GM19025 (cell line): ENCODE measurements around the gene LCNL1.
"Not testable (repeated sequence)": the region's sequence is repeated elsewhere in the genome, so short reads cannot be mapped to it uniquely, and the experiment has no call there.

Source experiments
- ATAC-seq: cut with Tn5 transposase; IDR thresholded peaks from one replicate; pipeline ENCODE4 v1.9.1; 2021; ENCODE audit warnings: mild to moderate bottlenecking, low read depth, moderate library complexity; ENCODE audit not compliant: unreplicated experiment

LCNL1 gene

DNA sequence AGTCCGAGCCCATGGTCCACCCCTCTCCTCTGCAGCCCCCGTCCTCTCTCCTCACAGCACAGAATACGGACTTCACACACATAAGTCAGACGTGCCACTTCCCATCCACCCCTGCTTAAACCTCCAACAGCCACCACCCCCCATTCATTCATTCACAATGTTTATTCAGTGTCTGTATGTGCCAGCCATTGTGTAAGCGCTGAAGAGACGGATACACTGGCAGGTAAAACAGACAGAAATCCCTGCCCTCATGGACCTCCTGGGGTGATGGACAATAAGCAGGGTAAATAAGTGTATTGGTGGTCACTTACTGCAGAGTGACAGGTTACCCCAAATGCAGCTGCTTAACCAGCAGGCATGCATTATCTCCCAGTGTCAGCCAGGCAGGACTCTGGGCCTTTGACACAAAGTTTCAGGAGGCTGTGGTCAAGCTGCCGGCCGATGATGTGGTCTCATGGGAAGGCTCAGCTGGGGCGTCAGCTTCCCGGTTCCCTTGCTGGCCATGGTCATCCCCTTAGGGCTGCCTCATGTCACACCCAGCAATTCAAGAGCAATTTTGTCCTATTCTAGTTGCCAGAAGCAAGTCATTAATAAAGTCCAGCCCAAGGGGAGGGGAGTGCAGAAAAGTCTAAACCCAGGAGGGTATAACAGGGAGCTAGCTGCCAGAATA is 7.6 kb downstream of the LCNL1 start:
- ATAC-seq, result no peak

DNA sequence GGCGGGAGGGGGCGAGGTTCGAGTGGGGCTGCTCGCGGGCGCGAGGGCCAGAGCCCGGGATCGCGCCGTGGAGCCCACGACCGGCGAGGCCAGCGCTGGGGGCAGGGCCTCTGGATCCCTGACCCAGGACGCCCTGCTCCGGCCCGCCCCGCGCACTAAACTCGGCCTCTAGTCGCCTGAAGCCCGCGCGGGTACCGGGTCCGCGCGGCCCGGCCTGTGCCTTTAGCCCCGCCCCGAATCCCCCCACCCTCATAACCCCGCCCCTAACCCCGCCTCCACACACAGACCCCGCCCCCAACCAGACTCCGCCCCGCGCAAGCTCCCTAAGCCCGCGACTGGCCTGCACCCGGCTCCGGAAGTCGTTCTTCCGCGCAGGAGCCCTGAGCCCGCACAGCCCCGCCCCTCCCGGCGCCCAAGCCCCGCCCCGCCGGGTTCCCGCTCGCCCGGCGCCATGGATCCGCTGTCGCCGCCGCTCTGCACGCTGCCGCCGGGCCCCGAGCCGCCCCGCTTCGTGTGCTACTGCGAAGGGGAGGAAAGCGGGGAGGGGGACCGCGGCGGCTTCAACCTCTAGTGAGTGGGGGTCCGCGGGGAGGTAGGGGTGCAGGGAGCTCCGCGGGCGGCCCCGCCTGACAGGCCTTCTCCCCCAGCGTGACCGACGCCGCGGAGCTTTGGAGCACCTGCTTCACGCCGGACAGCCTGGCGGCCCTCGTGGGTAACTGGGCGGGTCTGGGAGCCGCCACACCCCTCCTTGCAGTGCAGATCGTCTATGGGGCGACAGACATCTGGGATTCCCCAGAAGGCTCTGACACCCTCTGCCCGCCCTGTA is 9.4 kb downstream of the LCNL1 start, which contains the start of gene PAXX:
TSS of gene PAXX (plus strand) at position 430 of the 826 bp plus-strand sequence. CDS start at position 452, 22 bp downstream.
- peak; percentile 82 for ATAC-seq

DNA sequence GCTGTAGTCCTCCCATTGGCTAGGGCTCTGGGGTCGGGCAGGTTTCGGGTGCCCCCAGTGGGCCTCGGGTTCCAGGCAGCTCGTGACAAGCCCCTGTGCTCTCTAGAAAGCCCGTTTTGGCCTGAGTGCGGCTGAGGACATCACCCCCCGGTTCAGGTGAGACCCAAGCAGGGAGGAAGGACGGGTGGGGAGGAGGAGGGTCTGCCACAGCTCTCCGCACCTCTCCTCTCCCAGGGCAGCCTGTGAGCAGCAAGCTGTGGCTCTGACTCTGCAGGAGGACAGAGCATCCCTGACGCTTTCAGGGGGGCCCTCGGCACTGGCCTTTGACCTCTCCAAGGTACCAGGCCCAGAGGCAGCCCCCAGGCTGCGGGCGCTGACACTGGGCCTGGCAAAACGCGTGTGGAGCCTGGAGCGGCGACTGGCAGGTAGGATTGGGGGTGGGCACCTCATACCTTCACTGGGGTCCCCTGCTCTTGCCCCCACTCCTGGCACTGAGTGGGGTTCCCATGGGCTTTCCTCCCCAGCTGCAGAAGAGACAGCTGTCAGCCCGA is 10.1 kb downstream of the LCNL1 start:
- no peak for ATAC-seq

DNA sequence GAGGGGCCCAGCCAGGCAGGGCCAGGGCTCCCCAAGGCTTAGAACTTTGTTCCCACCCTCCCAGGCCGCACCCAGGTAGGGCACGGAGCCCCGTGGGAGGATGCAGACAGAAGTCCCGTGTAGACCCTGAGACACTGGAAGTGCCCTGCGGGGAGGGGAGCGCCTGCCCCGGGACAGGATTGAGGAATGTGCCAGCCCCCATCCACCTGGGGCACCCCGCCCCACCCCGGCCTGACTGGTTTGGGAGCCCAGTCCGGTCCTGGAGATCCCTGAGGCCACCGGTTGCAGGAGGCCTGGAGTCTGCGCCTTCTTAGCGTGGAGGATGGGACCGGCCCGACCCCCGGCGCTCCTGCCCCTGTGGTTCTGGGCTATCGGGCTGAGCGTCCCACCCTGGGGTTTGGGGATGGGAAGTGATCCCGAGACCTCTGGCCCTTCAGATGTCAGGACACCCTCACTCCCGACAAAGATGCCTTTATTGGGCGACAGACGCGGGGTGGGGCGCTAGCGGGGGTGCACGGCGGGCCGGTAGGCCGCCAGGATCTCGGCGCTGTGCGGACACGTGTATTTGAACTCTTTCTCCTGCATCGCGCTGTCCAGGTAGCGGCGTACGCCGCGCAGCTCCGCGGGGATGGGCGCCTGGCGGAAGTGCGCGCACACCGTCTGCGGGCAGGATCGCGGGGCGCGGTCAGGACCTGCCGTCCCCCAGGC is 11.5 kb downstream of the LCNL1 start:
- no peak for ATAC-seq

DNA sequence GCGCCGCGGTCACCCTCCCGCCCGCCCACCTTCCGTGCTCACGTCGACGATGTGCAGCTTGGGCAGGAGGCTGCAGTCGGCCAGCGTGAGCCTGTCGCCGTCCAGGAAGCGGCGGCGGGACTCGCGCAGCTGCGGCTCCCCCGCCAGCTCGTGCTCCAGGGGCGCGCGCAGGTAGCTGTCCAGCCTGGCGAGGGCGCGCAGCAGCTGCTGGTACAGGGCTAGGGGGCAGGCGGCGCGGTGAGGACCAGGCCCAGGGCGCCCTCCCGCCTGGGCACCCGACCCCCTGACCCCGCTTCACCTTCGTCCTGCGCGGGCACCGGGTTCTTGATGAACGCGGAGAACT is 12.1 kb downstream of the LCNL1 start:
- no peak for ATAC-seq

DNA sequence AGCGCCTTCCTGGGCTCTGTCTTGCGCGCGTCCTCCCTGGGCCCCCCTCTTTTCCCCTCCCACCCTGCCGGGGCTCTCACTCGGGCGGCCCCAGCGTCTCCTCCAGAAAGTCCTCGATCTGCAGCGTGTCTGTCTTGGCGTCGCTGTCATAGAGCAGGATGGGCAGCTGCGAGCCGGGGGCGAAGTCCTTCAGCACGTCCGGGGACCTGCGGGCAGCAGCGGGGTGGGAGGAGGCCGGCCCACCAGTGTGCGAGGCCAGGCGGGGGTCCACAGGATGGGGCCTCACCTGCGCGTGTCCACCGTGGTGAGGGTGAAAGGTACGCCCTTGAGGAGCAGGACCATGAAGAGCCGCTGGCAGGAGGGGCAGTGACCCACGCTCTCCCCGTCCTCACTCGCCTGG is 12.6 kb downstream of the LCNL1 start:
- ATAC-seq, result no peak

DNA sequence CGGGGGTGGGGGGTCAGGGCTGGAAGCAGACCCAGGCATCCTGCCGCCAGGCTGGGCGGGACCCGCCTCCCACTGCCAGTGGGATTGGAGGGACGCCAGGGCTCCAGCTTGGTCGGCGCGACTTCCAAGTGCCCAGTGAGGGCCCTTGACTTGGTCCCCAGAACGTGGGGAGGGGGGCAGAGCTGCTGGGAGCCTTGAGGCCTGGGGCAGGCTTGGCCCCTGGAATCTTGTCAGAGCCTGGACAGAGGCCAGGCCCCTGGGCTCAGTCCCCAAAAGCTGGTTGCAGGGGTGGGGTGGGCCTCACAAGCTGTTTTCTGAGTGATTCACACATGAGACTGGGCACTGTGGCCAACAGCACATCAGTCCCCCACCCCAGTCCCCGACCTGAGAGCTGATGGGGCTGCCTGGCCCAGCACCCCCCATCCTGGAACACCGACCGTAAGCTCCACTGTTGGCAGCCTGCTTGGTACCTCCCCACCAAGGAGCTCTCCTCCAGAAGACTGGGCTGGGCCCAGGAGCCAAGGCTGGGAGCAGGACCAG is 13.0 kb downstream of the LCNL1 start:
- ATAC-seq, result no peak

DNA sequence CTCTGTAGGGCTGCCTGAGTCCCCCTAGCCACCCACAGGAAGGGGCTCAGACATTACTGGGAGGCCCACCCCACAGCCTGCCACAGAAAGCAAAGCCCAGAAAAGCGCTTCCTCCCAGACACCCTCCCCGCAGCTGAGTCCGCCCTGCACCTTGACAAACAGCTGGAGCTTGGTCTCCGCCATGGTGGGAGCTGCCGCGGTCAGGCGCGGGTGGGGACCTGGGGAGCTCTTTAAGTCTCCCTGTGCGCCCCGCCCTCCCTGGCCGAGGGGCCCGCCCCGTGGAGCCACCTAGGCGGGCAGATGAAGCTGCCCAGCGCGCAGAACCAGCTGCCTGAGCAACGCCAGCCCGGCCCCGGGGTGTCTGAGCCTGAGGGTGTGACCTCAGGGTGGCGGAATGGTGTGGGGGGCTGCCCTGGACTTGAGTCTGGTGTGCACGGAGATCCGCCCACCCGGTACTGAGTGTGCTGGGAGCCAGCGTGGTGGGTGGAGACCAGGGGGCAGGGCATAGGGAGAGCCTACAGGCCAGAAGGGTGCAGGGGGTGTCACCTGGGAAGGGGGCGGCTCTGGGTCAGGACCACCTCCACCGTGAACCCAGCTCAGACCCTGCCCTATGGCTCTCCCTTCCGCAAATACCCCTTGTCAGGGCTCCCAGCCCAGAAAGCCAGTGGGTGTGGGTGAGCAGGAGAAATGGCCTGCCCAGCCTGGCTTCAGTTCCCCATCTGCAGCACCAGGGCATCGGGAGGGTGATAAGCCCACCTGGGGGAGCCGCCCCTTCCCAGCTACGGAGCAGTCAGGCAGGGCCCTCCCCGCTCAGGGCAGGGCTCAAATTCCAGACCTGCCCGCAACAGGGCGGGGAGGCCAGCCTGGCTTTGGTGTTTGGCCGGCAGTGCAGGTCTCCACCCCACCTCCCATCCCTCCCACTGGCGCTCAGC is 13.8 kb downstream of the LCNL1 start, which contains the start of gene CLIC3:
TSS of gene CLIC3 (minus strand) at position 208 of the 932 bp plus-strand sequence. CDS start at position 183, 25 bp downstream.
- ATAC-seq, result no peak

DNA sequence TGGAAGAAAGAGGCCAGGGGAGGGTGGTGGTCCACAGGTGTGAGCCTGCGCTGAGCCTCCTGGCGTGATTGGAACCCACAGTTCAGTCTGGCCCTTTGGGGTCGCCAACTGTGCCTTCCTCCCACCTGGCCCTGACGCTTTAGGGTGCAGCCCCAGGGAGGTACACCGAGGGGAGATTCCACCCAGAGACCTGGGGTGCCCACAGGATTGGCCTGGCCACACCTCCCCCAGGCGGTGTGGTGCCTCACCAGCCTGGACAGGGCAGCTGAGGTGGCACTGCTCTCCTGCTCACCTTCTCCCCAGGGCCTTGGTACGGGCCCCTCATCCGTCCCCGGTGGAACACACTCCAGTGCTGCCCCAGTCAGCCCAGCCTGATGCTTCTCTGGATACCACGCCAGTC is 14.6 kb downstream of the LCNL1 start:
- ATAC-seq, result no peak

DNA sequence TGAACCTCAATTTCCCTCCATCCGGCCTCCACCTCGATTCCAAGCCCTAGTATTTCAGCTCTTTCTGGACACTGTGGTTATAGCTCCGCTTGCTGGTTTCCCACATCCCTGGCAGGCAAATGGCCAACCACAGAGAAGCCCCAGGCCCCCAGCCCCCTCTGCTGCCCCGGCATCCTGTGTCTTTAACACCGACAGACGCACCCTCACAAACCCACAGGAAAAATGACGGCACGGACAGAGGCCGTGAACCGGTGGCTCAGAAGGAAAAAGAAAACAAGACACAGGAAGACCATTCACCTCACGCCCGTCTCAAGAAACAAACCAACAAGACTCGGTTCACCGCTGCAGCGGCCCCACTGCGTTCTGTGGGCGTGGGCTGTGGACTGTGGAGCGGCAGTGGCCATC is 15.0 kb downstream of the LCNL1 start:
- no peak for ATAC-seq

DNA sequence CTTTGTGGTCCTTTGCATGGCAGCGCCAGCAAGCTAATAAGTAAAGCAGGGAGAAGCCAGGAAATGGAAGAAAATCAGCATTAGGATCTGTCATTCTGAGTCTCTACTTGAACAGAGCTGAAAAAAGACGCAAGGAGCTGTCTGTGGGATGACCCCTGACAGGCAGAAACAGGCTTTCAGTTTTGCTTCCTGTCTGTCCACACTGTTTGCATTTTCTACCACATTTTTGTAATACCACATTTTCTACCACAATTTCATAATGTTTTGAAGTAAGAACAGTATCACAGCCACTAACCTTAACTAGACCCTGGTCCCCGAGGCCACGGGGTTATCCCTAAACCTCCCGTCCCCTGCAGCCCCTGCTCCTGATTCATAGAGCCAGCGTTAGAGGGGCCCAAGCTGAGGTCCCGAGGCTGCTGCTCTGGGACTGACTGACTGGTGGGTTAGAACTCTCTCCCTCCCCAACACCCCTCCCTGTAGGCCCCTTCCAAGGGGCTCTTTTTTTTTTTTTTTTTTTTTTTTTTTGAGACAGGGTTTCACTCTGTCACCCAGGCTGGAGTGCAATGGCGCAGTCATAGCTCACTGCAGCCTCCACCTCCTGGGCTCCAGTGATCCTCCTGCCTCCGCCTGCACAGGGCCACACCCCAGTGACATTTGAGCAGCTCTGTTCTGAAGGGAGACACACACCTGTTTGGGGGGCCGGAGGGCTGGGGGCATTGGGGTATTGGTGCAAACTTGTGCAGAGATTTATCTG is 17.6 kb downstream of the LCNL1 start:
- ATAC-seq, result peak; percentile 78

DNA sequence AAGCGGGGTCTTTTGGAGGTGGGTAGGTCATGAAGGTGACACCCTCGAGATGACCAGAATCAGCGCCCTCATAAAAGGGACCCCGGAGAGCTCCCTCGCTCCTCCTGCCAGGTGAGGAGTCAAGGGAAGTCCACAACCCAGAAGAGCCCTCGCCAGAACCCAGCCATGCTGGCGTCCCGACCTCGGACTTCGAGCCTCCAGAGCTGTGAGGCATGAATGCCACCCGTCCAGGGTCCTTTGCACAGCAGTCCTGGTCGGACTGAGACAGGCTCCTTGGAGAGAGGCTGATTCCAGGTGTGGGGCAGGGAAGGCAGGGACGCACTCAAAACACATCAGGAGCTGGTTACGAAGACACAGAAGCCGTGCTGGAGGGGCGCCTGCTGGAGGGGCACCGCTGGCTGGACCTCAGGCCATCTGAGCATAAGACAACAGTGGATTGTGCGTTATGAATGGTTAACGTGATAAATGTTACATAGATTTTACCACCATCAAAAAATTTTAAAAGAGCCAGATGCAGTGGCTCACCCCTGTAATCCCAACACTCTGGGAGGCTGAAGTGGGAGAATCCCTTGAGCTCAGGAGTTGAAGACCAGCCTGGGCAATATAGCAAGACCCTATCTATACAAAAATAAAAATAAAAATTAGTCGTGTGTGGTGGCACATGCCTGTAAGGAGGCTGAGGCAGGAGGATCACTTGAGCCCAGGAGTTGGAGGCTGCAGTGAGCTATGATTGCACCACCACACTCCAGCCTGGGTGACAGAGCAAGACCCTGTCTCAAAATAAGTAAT is 19.3 kb downstream of the LCNL1 start:
- no peak for ATAC-seq

DNA sequence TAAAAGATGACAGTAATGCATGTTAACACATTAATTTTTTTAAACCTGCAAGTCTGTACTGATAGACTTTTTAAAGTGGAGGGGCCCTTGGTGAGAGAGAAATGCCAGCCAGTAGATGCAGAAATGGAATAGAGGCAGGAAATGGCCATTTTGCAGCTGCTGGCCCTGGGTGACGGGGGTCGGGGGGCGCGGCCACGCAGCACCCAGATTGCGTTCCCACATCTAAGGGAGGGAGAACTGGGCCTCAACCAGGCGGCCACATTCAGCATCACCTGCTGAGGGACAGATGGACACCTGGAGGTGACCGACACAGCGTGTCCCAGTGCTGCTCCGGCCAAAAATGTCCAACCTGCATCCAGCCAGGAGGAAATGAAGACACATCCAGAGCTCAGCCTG is 19.9 kb downstream of the LCNL1 start:
- no peak for ATAC-seq

DNA sequence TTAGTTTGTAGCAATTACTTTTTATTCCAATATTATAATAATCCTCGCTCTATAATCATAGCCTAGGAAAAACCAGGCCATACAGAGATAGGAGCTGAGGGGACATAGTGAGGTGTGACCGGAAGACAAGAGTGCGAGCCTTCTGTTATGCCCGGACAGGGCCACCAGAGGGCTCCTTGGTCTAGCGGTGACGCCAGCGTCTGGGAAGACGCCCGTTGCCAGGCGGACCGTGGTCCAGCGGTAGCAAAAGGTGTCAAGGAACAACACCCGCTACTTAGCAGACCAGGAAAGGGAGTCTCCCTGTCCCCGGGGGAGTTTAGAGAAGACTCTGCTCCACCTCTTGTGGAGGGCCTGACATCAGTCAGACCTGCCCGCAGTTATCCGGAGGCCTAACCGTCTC is 21.5 kb downstream of the LCNL1 start:
- not testable (repeated sequence) for ATAC-seq

DNA sequence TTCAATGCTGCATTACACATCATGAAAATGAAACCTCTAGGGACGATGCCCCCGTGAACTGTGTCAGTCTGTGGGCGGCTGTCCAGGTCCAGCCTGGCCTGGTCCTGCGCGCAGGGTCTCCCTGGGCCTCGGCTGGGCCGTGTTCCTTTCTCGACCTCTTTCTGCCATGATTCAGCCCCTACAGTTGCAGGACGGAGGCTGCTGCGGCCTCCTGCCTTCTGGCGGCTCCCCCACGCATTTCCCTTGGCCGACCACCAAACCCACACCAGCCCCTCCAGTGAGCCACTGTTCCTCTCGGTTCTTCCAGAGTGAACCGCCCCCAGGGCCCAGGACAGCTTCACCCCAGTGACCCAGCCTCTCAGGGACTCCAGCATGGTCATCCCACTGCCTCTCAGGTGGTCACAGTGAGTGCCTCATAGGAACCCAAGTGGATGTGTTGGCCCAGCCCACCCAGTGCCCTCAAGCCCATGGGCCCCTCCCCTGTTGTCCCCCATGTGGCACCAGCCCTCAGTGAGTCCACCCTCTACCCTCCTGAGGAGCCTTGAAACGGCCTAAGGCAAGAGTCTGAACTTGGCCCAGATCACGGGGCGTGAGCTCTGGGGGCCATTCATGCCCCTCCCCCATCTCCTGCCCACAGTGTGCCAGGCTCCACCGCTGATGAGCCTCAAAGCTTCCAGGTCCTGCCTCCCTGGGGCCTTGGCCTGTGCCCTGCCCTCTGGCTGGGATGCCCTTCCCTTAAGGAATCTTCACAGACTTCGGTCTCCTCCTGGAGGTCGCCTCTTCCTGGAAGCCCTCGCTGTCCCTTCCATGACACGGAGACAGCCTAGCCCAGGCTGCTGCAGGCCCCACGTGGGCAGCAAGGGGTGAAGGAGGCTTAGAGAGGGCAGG is 23.6 kb downstream of the LCNL1 start:
- no peak for ATAC-seq

DNA sequence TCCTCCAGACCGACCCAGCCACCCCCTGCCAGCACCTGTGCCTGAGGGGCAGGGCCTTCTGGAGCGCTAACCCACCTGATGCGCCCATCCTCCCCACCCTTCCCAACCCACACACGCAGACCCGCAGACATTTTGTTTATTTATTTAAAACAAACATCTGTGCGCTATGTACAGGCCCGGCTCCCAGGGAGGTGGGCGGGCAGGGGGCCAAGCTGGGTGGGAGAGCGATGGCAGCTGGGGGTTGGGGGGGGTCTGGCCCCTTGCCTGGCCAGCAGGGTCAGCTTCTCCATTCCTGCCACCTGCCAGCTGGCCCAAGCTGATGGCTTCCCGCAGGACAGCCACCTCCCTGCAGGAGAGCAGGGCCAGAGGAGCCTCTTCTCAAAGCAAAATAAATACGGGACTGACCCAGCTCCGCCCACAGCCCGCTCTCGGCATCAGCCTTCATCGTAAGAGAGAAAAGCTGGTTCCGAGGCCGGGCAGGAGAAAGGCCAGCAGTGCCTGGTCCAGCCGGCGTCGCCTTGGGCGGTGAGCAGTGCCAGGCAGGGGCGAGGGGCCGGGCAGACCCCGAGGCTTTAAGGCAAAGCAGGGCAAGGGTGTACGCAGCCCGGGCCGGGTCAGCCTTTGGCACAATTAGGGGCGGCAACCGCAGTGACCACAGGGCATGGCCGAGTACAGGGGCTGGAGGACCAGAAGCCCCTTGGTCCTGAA is 24.5 kb downstream of the LCNL1 start:
- no peak for ATAC-seq
